ENCODE data around the gene REM2.

GRCh38 chr14:22864979-22865378 is 18.0 kb upstream of the REM2 start:
- TF ChIP-seq, protein P1, sequence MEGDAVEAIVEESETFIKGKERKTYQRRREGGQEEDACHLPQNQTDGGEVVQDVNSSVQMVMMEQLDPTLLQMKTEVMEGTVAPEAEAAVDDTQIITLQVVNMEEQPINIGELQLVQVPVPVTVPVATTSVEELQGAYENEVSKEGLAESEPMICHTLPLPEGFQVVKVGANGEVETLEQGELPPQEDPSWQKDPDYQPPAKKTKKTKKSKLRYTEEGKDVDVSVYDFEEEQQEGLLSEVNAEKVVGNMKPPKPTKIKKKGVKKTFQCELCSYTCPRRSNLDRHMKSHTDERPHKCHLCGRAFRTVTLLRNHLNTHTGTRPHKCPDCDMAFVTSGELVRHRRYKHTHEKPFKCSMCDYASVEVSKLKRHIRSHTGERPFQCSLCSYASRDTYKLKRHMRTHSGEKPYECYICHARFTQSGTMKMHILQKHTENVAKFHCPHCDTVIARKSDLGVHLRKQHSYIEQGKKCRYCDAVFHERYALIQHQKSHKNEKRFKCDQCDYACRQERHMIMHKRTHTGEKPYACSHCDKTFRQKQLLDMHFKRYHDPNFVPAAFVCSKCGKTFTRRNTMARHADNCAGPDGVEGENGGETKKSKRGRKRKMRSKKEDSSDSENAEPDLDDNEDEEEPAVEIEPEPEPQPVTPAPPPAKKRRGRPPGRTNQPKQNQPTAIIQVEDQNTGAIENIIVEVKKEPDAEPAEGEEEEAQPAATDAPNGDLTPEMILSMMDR (IDR thresholded peaks at IDR 0.05) = no peak
- no peak for TF ChIP-seq POLR2AphosphoS5 (IDR thresholded peaks at IDR 0.05)

Data from stomach (tissue), 4 donors.